B cell (primary cell): ENCODE data around the gene PIPOX.

ENCODE experiments used
- EZH2 ChIP-seq: IDR thresholded peaks from 2 replicates; pipeline ENCODE4 v1.6.1; 2012; ENCODE audit warnings: borderline replicate concordance, low read depth, mild to moderate bottlenecking, moderate library complexity, low read length; ENCODE audit not compliant: insufficient read depth, poor library complexity, severe bottlenecking
- TF ChIP-seq, protein P1 (sequence below): fragments of 200-600 bp; IDR thresholded peaks from one replicate; pipeline ENCODE4 v1.8.0; 2022; ENCODE audit warnings: antibody characterized with exemption, mild to moderate bottlenecking

GRCh38 chr17:29038085-29038795, 4.7 kb upstream of the PIPOX start:
- TF ChIP-seq, protein P1, sequence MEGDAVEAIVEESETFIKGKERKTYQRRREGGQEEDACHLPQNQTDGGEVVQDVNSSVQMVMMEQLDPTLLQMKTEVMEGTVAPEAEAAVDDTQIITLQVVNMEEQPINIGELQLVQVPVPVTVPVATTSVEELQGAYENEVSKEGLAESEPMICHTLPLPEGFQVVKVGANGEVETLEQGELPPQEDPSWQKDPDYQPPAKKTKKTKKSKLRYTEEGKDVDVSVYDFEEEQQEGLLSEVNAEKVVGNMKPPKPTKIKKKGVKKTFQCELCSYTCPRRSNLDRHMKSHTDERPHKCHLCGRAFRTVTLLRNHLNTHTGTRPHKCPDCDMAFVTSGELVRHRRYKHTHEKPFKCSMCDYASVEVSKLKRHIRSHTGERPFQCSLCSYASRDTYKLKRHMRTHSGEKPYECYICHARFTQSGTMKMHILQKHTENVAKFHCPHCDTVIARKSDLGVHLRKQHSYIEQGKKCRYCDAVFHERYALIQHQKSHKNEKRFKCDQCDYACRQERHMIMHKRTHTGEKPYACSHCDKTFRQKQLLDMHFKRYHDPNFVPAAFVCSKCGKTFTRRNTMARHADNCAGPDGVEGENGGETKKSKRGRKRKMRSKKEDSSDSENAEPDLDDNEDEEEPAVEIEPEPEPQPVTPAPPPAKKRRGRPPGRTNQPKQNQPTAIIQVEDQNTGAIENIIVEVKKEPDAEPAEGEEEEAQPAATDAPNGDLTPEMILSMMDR = no peak
- TF ChIP-seq EZH2 = no peak
